Measurements from ENCODE around the gene FGF23. TPM values are rescaled to one million over a fixed set of nuclear protein-coding genes. Genes with fewer than 3 reads are reported as not detected.

FGF23 gene
- total RNA-seq (not detected in 2 replicates), polyA plus RNA-seq (not detected in 2 replicates), polyA minus RNA-seq (not detected in 2 replicates)
- total RNA-seq (2013) = not detected

DNA sequence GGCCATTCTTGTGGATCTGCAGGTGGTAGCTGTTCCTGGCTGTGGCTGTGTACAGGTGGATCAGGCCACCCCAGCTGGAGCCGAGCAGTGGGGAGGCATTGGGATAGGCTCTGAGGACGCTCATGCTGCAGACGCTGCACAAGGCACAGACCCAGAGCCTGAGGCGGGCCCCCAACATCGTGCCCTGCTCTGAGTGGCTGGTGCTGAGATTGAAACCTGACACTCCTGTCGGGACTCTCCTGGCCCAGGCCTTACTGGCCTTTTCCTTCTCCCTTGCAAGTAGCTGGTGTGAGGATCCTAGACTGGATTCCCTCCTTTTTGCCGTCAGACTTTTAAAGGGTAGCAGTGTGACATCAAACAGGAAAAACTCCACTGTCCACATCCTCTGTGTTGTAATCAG, at the start of gene FGF23:
TSS of gene FGF23 (minus strand) at position 308 of the 400 bp plus-strand sequence. CDS start at position 178, 130 bp downstream.
- Mint-ChIP-seq H3K9me3 (ENCODE audit: insufficient read depth) (no peaks in the 10 kb centered on the region), H3K4me3 (no peak within 1 kb of the TSS), H3K4me1 (no peaks in the 10 kb centered on the region), H3K27me3 (peaks cover 44% of the 10 kb centered on the region), H3K27ac (no peak within 1 kb of the TSS)
- H3K9ac ChIP-seq (ENCODE audit: low read length) = no peak within 1 kb of the TSS
- CTCF ChIA-PET = no interaction called here
- no peak for TF ChIP-seq EZH2 (IDR thresholded peaks at IDR 0.05; ENCODE audit: borderline replicate concordance, insufficient read depth, low read depth, low read length, poor library complexity, severe bottlenecking)
- TF ChIP-seq CTCF (IDR thresholded peaks at IDR 0.05) = no peak
- H3K4me1 ChIP-seq (ENCODE audit: control insufficient read depth in 2 of 2, insufficient read depth in 2 of 2, low read length in 2 of 2) = no peaks in the 10 kb centered on the region
- DNase-seq (no peak), ATAC-seq (ENCODE audit: low read depth) (no peak)
- no peak within 1 kb of the TSS for H3K27ac ChIP-seq (ENCODE audit: low read length in 2 of 2)
- POLR2A ChIA-PET = no interaction called here
- H3K36me3 ChIP-seq (replicated peaks in 1 of 2; ENCODE audit: control extremely low read depth in 1 of 2, control insufficient read depth in 1 of 2, extremely low read depth in 1 of 2, insufficient read depth in 2 of 2, low read length in 1 of 2) = no peaks in the 10 kb centered on the region
- no peak within 1 kb of the TSS for H3K4me3 ChIP-seq (ENCODE audit: control extremely low read depth in 1 of 5, extremely low read depth in 1 of 5, insufficient read depth in 1 of 5, low read depth in 2 of 5, low read length in 4 of 5)
- H4K20me1 ChIP-seq (ENCODE audit: control insufficient read depth, insufficient read depth, low read length, poor library complexity, severe bottlenecking) = no peaks in the 10 kb centered on the region
- no peak within 1 kb of the TSS for H3K4me2 ChIP-seq (replicated peaks; ENCODE audit: low read depth, low read length, poor library complexity, severe bottlenecking)
- no peak within 1 kb of the TSS for H2AFZ ChIP-seq (ENCODE audit: insufficient read depth, low read depth, low read length, poor library complexity, severe bottlenecking)
- H3K9me3 ChIP-seq (ENCODE audit: control extremely low read depth in 1 of 3, control insufficient read depth in 2 of 3, insufficient read depth in 1 of 3, low read length in 2 of 3) = no peaks in the 10 kb centered on the region
- 50% methylated on average over 6 of the region's 7 CpGs for WGBS (ENCODE audit: insufficient coverage)
- peaks cover 0 to 13% (median 10%) of the 10 kb centered on the region in 4 experiments for H3K27me3 ChIP-seq (replicated peaks in 1 of 4; ENCODE audit: control extremely low read depth in 1 of 4, control insufficient read depth in 3 of 4, insufficient read depth in 4 of 4, low read length in 3 of 4)
- intact Hi-C loops (cut with micrococcal nuclease) = no loop called here
- no peaks in the 10 kb centered on the region for H3K79me2 ChIP-seq (ENCODE audit: control insufficient read depth, insufficient read depth, low read length)

DNA sequence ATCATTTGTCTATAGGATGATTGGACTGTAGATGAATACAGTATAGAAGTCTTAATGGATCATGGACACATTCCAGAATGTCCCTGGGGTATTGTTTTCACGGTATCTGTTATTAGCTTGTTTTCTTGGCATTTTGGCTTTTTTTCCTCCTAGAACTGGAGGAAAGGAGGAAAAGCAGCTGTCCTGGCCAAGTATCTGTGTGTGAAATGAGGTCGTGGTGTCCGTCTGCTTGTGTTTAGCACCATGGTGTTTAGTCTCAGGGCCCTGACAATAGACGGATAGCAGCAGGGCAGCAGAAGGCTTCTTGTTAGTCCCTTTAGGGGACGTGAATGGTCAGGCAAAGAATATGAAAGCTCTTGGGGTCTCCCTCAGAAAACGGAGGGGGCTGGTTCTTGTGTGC, 44.9 kb upstream of the FGF23 start:
- H3K27me3 Mint-ChIP-seq = no peaks in the 10 kb centered on the region

More for the DNA sequence above, 44.9 kb upstream of the FGF23 start:
- no peaks in the 10 kb centered on the region for H3K9me3 Mint-ChIP-seq (ENCODE audit: insufficient read depth)
- no peak for TF ChIP-seq EZH2 (IDR thresholded peaks at IDR 0.05; ENCODE audit: borderline replicate concordance, insufficient read depth, low read depth, low read length, poor library complexity, severe bottlenecking)
- no peak for TF ChIP-seq CTCF (IDR thresholded peaks at IDR 0.05)
- ATAC-seq (ENCODE audit: low read depth) = no peak
- H3K4me1 Mint-ChIP-seq = no peaks in the 10 kb centered on the region
- Histone ChIP-seq H3K36me3 (replicated peaks in 1 of 2; ENCODE audit: control extremely low read depth in 1 of 2, control insufficient read depth in 1 of 2, extremely low read depth in 1 of 2, insufficient read depth in 2 of 2, low read length in 1 of 2) (no peaks in the 10 kb centered on the region), H3K4me3 (ENCODE audit: control extremely low read depth in 1 of 5, extremely low read depth in 1 of 5, insufficient read depth in 1 of 5, low read depth in 2 of 5, low read length in 4 of 5) (no peak overlapping the region), H3K4me1 (ENCODE audit: control insufficient read depth in 2 of 2, insufficient read depth in 2 of 2, low read length in 2 of 2) (no peaks in the 10 kb centered on the region), H2AFZ (ENCODE audit: insufficient read depth, low read depth, low read length, poor library complexity, severe bottlenecking) (no peak overlapping the region), H3K4me2 (replicated peaks; ENCODE audit: low read depth, low read length, poor library complexity, severe bottlenecking) (no peak overlapping the region), H3K27me3 (replicated peaks in 1 of 4; ENCODE audit: control extremely low read depth in 1 of 4, control insufficient read depth in 3 of 4, insufficient read depth in 4 of 4, low read length in 3 of 4) (no peaks in the 10 kb centered on the region), H3K79me2 (ENCODE audit: control insufficient read depth, insufficient read depth, low read length) (no peaks in the 10 kb centered on the region), H3K9ac (ENCODE audit: low read length) (no peak overlapping the region), H4K20me1 (ENCODE audit: control insufficient read depth, insufficient read depth, low read length, poor library complexity, severe bottlenecking) (no peaks in the 10 kb centered on the region), H3K27ac (ENCODE audit: low read length in 2 of 2) (no peak overlapping the region), H3K9me3 (ENCODE audit: control extremely low read depth in 1 of 3, control insufficient read depth in 2 of 3, insufficient read depth in 1 of 3, low read length in 2 of 3) (no peaks in the 10 kb centered on the region)
- ChIA-PET POLR2A (no interaction called here), CTCF (no interaction called here)
- no peak for DNase-seq
- H3K27ac Mint-ChIP-seq = no peak overlapping the region
- WGBS (ENCODE audit: insufficient coverage) = 92% methylated on average over 4 of the region's 6 CpGs
- H3K4me3 Mint-ChIP-seq = no peak overlapping the region
- intact Hi-C loops (cut with micrococcal nuclease) = no loop called here

All from B cell (primary cell).